ENCODE data around the gene ABCA7. TPM values are rescaled to one million over a fixed set of nuclear protein-coding genes. Genes with fewer than 3 reads are reported as not detected.

ABCA7 gene
- total and polyA plus RNA-seq, 2 of the 8 experiments (the other 6 are each of a cell fraction or from before 2014, with no cell fraction given) = 10.4 to 25.6 TPM

GRCh38 chr19:1066251-1066747 lies 26.4 kb downstream of the ABCA7 start:
- no peaks in the 10 kb centered on the region for H3K79me2 ChIP-seq (ENCODE audit: control insufficient read depth in 1 of 2, insufficient read depth in 2 of 2, low read length in 2 of 2)
- no peak overlapping the region for H3K23ac ChIP-seq (ENCODE audit: insufficient read length)
- ChIA-PET POLR2A (ENCODE audit: partially characterized antibody) (interaction anchor here (0.8 to 6.9 kb wide), 14 partner anchors 8 to 203 kb away, joined by 3 to 97 read pairs (median 4); partner anchors contain the start of genes CIRBP, CNN2, GPX4 and RNU6-2), CTCF (ENCODE audit: partially characterized antibody) (interaction anchor here (1.0 to 5.2 kb wide), 12 partner anchors 9 to 175 kb away, joined by 3 to 54 read pairs (median 4); partner anchors contain the start of genes ABCA7 and ATP5F1D)
- no peak overlapping the region; the same call in 1 of the 2 replicates for H2BK5ac ChIP-seq (ENCODE audit: low read depth, low read length)
- peak overlapping the region; percentile 48; the same call in 1 of the 2 replicates for H3K18ac ChIP-seq (ENCODE audit: extremely low read depth, low read length)
- H3K27ac ChIP-seq (ENCODE audit: low read depth, low read length) = no peak overlapping the region
- no peaks in the 10 kb centered on the region for H3K36me3 ChIP-seq (ENCODE audit: control insufficient read depth in 2 of 4, insufficient read depth in 4 of 4, low read length in 3 of 4)
- no peak overlapping the region for H2BK120ac ChIP-seq (replicated peaks; ENCODE audit: low read depth, low read length)
- no peak overlapping the region for H2AFZ ChIP-seq (ENCODE audit: low read length)
- H3K4me3 ChIP-seq (ENCODE audit: extremely low read depth in 1 of 4, insufficient read depth in 2 of 4, low read depth in 3 of 4, low read length in 4 of 4) = peak overlapping the region in 1 of 4 experiments; percentile 68; a peak in 2 of 8 replicates
- no peak overlapping the region for H4K5ac ChIP-seq (ENCODE audit: insufficient read length, low read depth, low read length)
- WGBS, 2 experiments (ENCODE audit: extremely low coverage in 1 of 2, insufficient coverage in 1 of 2, insufficient read length in 1 of 2, insufficient replicate concordance in 2 of 2, low coverage in 1 of 2, low lambda C conversion rate in 2 of 2, missing lambda C conversion rate in 1 of 2) = 78% methylated on average over 12 of the region's 17 CpGs; no CpG with 5 or more reads in 1 of the 2 experiments
- H3K9me3 ChIP-seq (ENCODE audit: insufficient read depth in 2 of 2, low read depth in 1 of 2, low read length in 1 of 2) = peaks cover 0 to 18% of the 10 kb centered on the region in 2 experiments; a peak in 2 of 4 replicates
- H2BK20ac ChIP-seq (ENCODE audit: low read length) = no peak overlapping the region
- no peak overlapping the region for H4K91ac ChIP-seq (replicated peaks; ENCODE audit: insufficient read length, low read length)
- DNase-seq (ENCODE audit: low read depth in 1 of 2, low spot score in 2 of 2) (peak in 1 of 2 experiments; percentile 59), FAIRE-seq (no peak)
- peaks cover 0 to 26% (median 18%) of the 10 kb centered on the region in 4 experiments; a peak in 5 of 7 replicates for H3K27me3 ChIP-seq (replicated peaks in 1 of 4; ENCODE audit: control insufficient read depth in 3 of 4, extremely low read depth in 1 of 4, insufficient read depth in 3 of 4, low read length in 3 of 4)
- peak overlapping the region; percentile 79 for H4K8ac ChIP-seq (ENCODE audit: extremely low read depth, insufficient read depth, low read length)
- peaks cover 13% of the 10 kb centered on the region; the same call in 1 of the 2 replicates for H3K23me2 ChIP-seq (ENCODE audit: low read depth, low read length)
- no peak overlapping the region for H2BK15ac ChIP-seq (ENCODE audit: low read length)
- peaks cover 0 to 30% (median 20%) of the 10 kb centered on the region in 4 experiments; a peak in 6 of 7 replicates for H3K4me1 ChIP-seq (replicated peaks in 1 of 4; ENCODE audit: control insufficient read depth in 3 of 4, insufficient read depth in 4 of 4, low read length in 3 of 4)
- H2AK5ac ChIP-seq (ENCODE audit: low read depth, low read length) = no peak overlapping the region
- no peak for TF ChIP-seq MAFK (IDR thresholded peaks at IDR 0.05; ENCODE audit: low read depth, low read length)
- no peak for TF ChIP-seq CBX8 (IDR thresholded peaks at IDR 0.05; ENCODE audit: borderline replicate concordance, low read depth, low read length)
- no peak for TF ChIP-seq HDAC2 (IDR thresholded peaks at IDR 0.05; ENCODE audit: borderline replicate concordance in 1 of 2, low read depth in 2 of 2, low read length in 2 of 2)
- TF ChIP-seq ASH2L (IDR thresholded peaks at IDR 0.05; ENCODE audit: low read length) = peak; percentile 8
- TF ChIP-seq SRF (IDR thresholded peaks at IDR 0.05; ENCODE audit: low read depth, low read length) = no peak
- TF ChIP-seq CBX5 (IDR thresholded peaks at IDR 0.05; ENCODE audit: low read depth, low read length) = no peak
- TF ChIP-seq CHD1 (IDR thresholded peaks at IDR 0.05; ENCODE audit: low read depth, low read length) = no peak
- TF ChIP-seq RFX5 (IDR thresholded peaks at IDR 0.05; ENCODE audit: borderline replicate concordance, low read depth, low read length) = no peak
- TF ChIP-seq TEAD4 (IDR thresholded peaks at IDR 0.05; ENCODE audit: low read depth, low read length) = peak; percentile 14; the same call in 1 of the 2 replicates
- TF ChIP-seq ZNF274 (IDR thresholded peaks at IDR 0.05; ENCODE audit: borderline replicate concordance, extremely low read depth, low read length) = no peak
- TF ChIP-seq RNF2 (IDR thresholded peaks at IDR 0.05; ENCODE audit: borderline replicate concordance, low read depth, low read length, missing control alignments, poor library complexity, severe bottlenecking) = no peak
- H3K56ac ChIP-seq (replicated peaks; ENCODE audit: insufficient read length, low read depth, low read length) = no peak overlapping the region
- no peak overlapping the region for H3K9ac ChIP-seq (replicated peaks in 1 of 4; ENCODE audit: extremely low read depth in 1 of 4, low read depth in 3 of 4, low read length in 3 of 4)
- no peaks in the 10 kb centered on the region for H3K79me1 ChIP-seq (ENCODE audit: low read depth, low read length)
- 0 out of 2 replicates have a peak overlapping the region, but pooled peaks have one; percentile 84 for H2BK12ac ChIP-seq (ENCODE audit: low read depth, low read length)
- peaks cover 0 to 7% of the 10 kb centered on the region in 2 experiments for H4K20me1 ChIP-seq (replicated peaks in 1 of 2; ENCODE audit: control insufficient read depth in 1 of 2, insufficient read depth in 2 of 2, low read length in 2 of 2)
- peak overlapping the region; percentile 35 to 74 for H3K4me2 ChIP-seq (ENCODE audit: insufficient read depth in 1 of 2, low read depth in 2 of 2, low read length in 2 of 2)
- H3K14ac ChIP-seq (ENCODE audit: insufficient read length) = no peak overlapping the region
- no peak overlapping the region for H3K4ac ChIP-seq (replicated peaks; ENCODE audit: insufficient read length, low read depth, low read length)
